ENCODE measurements around the gene RILPL1.
"Not testable (repeated sequence)": the region's sequence is repeated elsewhere in the genome, so short reads cannot be mapped to it uniquely, and the experiment has no call there.

The RILPL1 gene

DNA sequence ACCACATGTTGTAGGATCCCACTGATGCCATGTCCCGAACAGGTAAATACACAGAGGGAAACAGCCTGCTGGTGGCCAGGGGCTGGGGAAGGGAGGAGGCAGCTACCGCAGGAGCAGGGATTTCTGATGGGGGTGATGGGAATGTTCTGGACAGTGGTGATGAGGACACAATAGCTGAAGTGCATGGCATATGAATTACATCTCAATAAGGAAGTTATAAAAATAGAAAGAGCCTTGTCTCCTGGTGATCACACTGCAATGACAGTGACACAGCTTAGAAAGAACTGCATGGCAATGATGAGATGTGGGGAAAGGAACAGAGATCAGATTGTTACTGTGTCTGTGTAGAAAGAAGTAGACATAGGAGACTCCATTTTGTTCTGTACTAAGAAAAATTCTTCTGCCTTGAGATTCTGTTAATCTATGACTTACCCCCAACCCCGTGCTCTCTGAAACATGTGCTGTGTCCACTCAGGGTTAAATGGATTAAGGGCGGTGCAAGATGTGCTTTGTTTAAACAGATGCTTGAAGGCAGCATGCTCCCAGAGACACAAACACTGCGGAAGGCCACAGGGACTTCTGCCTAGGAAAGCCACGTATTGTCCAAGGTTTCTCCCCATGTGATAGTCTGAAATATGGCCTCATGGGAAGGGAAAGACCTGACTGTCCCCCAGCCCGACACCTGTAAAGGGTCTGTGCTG, 41.0 kb downstream of the RILPL1 start:
- DNase-seq = not testable (repeated sequence)

DNA sequence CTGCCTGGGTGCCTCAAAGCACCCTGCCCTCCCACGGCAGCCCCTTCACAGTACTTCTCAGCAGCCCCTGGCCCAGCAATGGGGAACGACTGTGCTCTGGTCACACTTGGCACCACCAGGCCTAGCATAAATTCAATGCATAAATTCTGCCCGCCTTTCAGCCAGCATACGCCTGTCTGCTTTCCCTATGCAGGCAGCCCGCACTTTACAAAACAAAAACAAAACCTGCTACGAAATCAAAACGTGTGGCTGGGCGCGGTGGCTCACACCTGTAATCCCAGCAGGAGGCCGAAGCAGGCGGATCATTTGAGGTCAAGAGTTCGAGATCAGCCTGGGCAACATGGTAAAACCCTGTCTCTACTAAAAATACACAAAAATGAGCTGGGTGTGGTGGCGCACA, 42.0 kb downstream of the RILPL1 start:
- DNase-seq = no peak

DNA sequence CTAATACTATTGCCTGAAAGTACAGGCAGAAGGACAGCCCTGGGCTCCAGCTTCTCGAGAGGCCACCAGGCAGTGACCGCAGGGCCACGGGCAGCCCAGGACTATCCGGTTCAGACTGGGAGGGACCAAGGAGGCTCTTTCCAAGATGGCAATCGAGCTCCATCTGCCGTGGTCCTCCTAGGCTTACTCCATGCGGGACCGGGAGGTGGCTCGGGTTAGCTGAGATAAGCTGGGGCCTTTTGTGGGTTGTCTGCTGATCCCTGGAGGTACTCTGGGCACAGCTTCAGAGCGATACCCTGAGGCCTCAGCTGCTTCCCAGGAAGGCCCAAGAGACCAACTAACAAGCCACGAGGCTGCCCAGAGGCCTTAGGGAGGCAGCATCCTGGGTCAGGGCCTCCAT, 42.5 kb downstream of the RILPL1 start:
- no peak for DNase-seq

DNA sequence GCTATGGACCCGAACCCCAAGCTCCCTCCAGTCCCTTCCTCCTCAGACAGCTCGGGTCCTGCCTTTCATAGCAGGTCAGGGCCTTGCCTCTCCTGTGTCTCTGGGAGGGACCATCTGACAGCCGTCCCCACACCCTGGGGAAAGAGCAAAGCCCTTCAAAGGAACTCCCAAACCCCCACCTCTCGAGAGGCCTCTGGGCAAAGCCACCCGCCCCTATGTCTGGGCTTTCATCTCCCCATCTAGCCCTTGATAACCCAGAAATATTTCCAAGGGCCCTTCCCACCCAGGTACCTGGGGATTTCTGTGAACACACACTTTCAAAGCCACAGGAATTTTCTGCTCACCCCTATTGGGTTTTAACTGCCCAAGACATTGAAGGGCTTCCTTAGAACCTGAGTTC, 43.4 kb downstream of the RILPL1 start:
- DNase-seq = no peak

DNA sequence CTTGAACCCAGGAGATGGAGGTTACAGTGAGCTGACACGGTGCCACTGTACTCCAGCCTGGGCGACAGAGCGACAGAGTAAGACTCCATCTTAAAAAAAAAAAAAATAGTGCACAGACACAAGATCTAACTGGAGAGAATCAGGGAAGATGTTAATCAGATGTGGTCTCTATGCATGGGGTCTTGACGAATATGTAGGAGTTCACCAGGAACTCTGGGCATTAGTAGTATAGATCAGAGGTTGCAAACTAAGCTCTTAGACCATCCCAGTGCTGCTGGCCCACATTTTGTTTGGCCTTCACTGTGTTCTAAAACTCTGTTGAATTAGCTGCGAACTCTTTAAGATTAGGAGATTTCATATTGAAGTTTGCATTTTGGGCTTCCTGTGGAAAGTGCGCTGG, 43.9 kb downstream of the RILPL1 start:
- no peak for DNase-seq

DNA sequence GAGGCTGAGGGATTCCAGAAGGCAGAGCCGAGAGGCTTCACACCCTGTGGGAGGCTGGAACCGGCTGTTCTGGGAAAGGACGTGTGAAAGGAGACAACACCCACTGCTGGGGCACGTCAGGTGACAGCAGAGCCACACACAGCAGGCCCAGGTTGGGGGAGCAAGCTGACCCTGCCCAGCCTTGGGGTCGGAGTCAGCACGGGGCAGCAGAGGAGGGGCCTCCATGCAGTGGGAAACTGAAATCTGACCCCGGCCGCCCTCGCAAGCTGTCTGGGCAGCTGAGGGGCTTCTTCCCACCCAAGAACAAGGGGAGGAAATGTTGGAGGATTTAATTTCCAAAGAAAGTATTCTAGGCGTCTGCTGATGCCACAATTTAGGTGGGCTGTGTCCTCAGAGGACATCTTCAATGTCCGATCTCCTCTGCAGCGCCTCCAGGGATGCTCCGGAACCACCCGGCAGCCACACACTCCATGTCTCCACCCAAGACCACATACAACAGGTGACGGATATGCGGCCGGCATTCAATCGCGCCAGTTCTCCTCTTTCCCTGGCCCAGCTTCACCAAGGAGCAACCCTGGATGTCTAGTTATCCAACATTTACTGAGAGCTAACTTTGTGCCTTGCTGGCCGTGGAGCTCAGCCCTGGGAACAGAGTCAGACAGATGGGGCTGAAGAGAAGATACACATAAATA, 44.8 kb downstream of the RILPL1 start:
- DNase-seq = no peak

DNA sequence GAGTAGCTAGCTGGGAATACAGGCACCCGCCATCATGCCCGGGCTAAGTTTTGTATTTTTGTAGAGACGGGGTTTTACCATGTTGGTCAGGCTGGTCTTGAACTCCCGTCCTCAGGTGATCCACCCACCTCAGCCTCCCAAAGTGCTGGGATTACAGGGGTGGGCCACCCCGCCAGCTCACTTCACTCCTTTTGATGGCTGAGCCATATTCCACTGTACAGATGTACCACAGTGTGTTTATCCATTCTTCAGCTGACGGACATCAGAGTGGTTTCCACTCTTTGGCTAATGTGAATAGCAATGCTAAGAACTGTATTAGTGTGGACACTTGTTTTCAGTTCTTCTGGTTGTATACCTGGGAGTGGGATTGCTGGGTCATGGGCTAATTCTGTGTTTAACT, 46.1 kb downstream of the RILPL1 start:
- no peak for DNase-seq

DNA sequence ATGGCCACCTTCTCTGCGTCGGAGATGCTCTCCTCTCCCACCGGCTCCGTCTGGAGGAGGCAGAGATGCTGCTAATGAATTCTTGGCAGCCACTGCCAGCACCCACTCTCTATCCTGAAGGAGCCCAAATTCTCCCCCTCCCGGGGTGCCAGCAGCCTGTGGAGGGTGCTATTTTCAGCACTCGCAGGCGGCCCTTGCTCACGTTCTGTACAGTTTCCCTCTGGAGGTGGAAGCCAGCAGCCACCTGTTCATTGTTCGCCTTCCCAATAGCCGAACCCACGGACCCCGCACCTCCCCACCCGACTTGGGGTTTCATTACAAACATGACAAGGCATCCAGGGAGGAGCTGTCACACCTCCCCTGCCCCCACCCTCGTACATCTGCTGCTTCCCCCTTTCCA, 47.8 kb downstream of the RILPL1 start:
- DNase-seq = no peak

DNA sequence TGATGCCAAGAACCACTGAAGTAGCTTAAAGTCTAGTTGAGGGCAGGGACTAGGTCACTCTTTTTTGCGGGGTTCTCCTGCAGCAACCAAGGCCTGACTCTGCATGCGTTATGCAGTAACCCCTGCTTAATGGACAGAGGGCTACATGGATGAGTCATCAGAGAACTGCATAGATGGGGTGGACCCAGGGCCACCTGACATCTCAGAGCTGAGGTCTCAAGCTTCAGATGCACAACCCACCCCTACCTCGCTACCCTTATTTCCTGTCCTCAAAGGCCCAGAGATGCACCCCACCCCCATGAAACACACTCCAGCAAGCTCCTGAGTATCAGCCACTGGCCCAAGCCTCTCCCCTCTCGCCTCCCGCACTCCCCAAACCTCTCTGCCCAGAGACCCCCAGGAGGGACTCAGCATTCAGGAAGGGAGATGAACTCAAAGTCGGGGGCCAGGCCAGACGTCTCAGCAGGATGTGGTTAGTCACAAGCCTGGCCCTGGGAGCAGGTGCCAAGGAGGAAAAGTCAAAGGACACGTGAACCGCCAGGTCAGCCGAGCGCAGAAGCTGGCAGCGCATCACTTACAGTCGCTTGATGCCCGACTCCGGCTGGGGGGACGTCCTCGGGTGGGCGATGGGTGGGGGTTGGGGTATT, 49.8 kb downstream of the RILPL1 start:
- no peak for DNase-seq

DNA sequence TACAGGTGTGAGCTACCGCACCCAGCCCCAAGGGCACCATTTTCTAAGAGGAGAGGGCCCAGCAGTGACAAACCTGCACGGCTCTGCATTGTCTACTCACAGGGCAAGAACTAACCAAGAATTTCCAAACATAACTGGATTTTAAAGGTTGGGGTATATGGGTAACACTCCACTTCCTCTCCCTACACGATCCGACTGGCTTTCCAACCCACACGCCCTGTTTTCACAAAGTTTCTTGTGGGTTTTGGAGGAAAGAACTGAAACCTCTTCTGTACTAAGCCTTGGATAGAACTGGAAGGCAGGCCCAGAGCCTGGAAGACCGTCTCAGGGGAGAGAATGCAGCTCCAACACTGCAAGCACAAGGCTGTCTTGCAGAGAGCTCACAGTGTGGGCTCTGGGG, 50.6 kb downstream of the RILPL1 start:
- DNase-seq = no peak

DNA sequence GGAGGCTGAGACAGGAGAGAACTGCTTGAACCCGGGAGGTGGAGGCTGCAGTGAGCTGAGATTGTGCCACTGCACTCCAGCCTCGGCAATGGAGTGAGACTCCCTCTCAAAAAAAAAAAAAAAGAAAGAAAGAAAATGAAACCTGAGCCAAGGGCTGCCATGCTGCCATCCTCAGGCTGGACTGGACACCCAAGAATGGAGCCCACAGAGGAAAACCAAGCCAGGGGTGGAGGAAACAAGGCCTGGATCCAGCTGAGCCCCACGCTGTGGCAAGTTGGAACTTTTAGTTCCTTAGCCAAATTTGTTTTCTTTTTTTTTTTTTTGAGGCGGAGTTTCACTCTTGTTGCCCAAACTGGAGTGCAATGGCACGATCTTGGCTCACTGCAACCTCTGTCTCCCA, 52.3 kb downstream of the RILPL1 start:
- DNase-seq = not testable (repeated sequence)

DNA sequence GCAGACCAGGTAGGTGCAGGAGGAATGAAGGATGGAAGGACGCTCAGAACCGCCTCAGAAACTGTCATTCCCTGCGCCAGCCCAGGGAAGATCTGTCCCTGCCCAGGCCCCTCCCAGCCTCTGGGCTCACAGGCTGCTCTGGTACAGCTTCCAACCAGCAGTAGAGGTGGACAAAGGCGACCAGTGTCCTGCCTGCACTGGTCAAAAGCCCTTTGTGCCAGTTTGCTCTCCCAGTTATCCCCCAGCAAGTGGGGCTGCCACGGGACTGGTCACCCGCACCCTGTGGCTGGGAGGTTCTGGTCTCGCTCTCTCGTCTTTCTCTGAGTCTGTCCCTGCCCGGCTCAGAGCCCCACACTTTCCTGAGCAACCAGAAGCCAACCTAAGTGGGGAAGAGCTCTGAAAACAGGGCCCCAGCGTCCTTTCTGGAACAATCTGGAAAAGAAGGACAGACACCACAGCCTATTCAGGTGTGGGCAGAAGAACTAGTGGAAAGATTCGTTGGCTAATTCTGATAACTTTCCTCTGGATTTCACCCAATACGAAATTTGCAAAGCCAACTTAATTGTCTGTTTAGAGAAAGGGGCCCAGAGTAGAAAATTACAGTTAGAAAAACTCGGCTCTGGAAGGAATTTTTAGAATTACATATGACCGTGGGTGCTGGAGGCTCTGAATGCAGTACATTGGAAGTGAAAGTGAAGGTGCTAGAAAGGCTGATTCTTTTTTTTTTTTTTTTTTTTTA, 53.9 kb downstream of the RILPL1 start:
- DNase-seq = no peak

DNA sequence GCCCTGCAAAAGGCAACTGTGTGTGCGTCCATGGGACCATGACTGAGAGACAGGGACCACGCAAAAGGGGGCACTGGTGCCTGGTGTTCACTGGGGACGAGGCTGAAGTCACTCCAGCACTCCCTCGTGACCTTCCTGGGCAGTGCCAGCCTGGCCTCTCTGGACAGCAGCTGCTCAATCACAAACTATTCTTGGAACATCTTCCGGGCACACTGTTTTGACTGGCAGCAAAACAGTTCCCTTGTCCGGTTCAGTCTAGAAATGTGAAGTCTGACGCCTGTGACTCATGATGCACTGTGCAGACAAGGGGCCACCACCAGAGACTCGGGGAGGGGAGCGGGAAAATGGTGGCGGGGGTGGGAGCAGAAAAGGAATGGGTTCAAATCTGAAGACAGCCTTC, 54.8 kb downstream of the RILPL1 start:
- DNase-seq = no peak

DNA sequence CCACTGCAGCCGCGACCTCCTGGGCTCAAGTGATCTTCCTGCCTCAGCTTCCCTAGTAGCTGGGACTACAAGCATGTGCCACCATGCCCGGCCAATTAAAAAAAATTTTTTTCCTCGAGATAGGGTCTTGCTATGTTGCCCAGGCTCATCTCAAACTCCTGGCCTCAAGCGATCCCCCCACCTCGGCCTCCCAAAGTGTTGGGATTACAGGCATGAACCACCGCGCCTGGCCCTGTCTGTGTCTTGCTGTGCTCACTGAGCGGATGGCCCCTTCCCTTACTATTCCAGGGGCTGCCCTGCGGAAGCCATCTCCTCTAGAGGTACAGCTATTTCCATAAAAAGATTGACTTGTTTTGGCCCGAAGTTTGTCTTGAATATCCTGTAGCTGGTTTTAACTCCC, 55.5 kb downstream of the RILPL1 start:
- no peak for DNase-seq

DNA sequence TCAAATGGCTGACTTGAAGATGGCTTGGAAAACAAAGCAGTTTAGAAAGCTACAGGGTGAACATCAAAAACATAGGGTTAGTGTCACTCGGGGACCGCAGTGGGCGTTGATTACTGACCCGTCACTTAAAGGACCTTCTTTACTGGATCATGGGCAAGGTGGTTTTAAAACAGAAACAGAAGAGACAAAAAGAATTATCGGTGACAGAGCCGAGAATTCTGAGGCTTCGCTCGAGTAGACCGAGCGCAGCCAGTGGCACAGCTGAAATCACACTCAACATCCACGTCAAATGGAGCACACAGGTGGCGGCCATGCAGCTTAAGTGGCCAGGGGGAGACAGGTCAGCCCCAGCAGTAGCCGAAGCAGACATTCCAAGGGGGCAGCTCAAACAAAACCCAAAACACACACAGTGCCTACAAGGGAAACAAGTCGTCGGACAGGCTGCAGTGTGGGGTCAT, 58.2 kb downstream of the RILPL1 start:
- no peak for DNase-seq

DNA sequence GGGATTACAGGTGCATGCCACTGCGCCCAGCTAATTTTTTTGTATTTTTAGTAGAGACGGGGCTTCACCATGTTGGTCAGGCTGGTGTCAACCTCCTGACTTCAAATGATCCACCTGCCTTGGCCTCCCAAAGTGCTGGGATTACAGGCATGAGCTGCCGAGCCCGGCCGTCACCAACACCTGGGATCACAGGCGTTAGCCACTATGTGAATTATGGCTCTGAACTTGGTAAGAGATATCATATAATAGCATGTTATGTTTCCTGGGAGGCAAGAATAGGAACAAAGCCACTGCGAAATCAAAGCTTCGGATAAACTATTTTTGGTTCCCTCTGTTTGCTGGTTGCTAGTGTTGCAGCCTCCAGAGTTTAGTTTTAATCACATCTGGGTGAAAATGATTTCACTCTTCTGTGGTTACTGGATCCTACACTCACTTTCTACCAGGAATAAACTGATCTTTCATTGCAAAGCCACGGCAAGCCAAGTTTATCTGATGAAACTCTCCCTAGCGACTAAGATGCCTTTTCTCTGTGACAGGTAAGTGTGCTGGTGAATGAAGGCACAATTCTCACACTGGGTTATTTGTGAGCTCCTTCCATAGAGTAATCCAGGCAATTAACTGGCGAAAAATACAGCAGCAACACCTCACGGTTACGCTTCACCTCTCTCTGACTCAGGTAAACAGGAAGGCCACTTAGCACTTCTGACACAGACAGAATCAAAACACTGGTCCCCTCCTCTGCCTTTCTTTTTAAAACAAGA, 58.9 kb downstream of the RILPL1 start:
- DNase-seq = no peak

DNA sequence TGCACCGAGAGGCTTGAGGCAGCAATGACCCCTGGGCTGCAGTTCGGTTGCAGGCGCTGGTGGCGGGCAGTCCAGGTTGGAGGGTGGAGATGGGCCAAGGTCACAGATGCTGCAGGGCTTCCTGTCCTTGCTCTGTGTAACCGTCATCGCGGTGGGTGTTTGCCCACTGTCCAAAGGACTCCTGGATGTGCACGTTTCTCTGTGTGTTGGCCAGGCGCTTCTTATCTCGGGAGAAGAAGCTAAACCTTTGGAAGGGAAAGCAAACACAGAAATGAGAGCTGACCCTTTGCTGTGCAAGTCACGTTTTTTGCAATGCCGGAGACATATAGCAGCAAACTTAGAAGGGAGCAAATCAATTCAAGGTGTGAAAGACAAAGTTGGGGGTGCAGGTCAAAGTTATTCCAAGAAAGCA, 61.1 kb downstream of the RILPL1 start:
- DNase-seq = no peak

DNA sequence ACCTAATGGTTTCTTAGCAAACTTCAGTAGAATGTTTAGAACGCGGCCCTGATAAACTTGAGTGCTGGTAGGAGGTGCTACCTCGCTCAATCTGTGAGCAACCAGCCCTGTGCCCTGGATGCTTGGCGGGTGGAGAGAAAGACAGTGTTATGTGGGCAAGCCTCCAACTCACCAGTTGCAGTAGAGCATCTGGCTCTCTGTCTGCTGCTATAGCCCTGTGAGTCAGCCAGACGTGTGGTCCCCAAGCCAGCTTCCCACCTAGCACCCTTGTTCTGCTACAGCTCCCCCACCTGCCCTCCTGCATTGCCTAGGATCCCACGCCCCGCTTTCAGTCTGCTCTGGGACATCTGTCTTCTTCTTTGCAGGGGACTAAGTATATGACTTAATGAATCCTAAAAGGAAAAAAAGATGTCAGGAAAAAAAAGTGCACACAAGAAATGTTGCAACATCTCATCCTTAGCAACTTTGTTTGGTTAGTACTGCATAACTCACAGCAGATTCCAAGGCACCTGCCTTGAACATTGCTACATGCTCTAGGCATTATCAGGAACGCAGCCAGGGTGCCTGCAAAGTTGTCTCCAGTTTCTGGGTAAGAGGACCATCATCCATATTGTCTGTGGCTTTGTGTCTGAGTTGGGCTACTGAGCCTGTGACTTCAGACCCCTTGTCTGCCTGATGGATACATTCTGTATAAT, 62.0 kb downstream of the RILPL1 start:
- DNase-seq = no peak

DNA sequence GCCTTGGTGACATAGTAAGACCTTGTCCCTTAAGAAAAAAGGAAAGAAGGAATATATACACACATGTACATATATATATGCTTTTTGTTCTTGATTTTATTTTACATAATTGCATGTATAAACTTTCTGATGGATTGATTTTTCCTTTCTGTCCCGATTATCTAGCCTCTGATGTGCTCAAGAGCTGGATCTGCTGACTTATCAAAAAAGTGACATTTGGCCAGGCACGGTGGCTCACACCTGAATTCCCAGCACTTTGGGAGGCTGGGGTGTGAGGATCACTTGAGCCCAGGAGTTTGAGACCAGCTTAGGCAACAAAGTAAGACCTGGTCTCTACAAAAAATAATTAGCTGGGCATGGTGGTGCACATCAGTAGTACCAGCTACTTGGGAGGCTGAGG, 63.5 kb downstream of the RILPL1 start:
- no peak for DNase-seq

DNA sequence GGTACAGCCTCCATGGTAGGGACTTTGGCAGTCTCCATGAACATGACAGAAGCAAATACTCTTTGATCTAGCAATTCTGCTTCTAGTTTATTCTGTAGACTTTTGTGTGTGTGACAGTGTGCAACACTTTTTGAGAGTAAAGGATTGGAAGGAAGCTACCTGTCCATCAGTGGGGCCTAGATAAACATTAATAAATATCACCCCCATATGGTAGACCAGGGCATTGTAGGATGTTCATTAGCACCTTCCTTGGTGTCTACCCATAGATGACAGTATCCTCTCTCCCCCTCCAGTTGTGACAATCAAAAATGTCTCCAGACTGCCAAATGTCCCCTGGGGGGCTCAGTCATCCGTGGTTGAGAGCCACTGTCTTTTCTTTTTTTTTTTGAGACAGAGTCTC, 64.7 kb downstream of the RILPL1 start:
- no peak for DNase-seq

DNA sequence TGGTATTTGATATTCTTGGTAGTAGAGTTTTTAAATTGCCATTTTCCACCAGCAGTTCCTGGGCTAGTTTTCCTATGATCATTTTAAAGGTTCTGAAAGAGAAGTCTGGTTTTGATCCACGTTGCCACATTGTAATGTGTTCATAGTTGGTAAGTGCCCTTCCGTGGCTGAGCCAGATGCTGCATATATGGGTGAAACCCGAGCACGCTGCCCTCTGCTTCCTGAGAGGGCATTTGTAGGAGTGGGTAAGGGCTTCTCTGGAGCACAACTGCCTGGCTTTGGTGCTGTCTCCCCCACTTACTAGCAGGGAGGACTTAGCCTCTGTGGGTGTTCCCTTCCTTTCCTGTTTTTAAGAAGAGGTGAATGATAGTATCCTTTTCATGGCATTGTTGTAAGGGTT, 68.4 kb downstream of the RILPL1 start:
- DNase-seq = no peak

DNA sequence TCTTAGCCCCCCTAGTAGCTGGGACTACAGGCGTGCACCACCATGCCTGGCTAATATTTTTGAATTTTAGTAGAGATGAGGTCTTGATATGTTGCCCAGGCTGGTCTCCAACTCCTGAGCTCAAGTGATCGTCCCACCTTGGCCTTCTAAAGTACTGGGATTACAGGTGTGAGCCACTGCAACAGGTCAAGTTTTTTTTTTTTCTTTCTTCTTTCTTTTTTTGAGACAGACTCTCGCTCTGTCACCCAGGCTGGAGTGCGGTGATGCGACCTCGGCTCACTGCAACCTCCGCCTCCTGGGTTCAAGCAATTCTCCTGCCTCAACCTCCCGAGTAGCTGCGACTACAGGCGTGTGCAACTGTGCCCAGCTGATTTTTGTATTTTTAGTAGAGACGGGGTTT, 70.3 kb downstream of the RILPL1 start:
- DNase-seq = not testable (repeated sequence)
